A549 (cell line): ENCODE results near the gene PLEKHN1. TPM values are rescaled to one million over a fixed set of nuclear protein-coding genes. Genes with fewer than 3 reads are reported as not detected.

Experiments used
- ATAC-seq, 2 experiments: fragments of 200-7000 bp in 1 of 2; fragments of >200 bp in 1 of 2; cut with Nextera tagmentation in 1 of 2; cut with Tn5 transposase in 1 of 2; 3 replicates each; pipeline versions ENCODE4 v1.8.0 to v1.9.1; 2018 to 2020; ENCODE audit warnings: mild to moderate bottlenecking in 1 of 2, moderate library complexity in 1 of 2
- CTCF ChIA-PET: fragments of 300-600 bp; sonication (Branson Sonifier 250); formaldehyde crosslinking; extraction: SDS; loops from one replicate; lab custom pipeline; 2021; ENCODE audit warnings: antibody characterized with exemption, inconsistent platforms; lab: Yijun Ruan, JAX
- POLR2A ChIA-PET: fragments of 350-600 bp; formaldehyde crosslinking; extraction: SDS; loops from one replicate; lab custom pipeline; 2021; ENCODE audit warnings: antibody characterized with exemption, inconsistent platforms; lab: Yijun Ruan, JAX
- DNase-seq, 2 experiments: peaks; one replicate each; pipeline versions ENCODE4 v3.0.0 to v3.0.0-alpha.2; 2011 to 2016; ENCODE audit warnings: low read depth in 1 of 2, low spot score in 1 of 2
- FAIRE-seq: peaks from 2 replicates; lab custom pipeline; 2011; peaks lifted over from hg19 to GRCh38; lab: Jason Lieb, UNC
- H3K27ac ChIP-seq, 2 experiments: fragments of >200 bp; sonication (Bioruptor Twin); formaldehyde crosslinking; 3 replicates each; pipeline ENCODE4 v1.5.1; 2016 to 2017
- H3K4me1 ChIP-seq: fragments of >200 bp; sonication (Bioruptor Twin); formaldehyde crosslinking; 3 replicates; pipeline ENCODE4 v1.6.1; 2016
- H3K4me2 ChIP-seq: fragments of >200 bp; sonication (Bioruptor Twin); formaldehyde crosslinking; 3 replicates; pipeline ENCODE4 v1.6.1; 2016
- H3K4me3 ChIP-seq: fragments of >200 bp; sonication (Bioruptor Twin); formaldehyde crosslinking; 3 replicates; pipeline ENCODE4 v1.5.1; 2016
- H3K9me3 ChIP-seq: fragments of >200 bp; sonication (Bioruptor Twin); formaldehyde crosslinking; 3 replicates; pipeline ENCODE4 v1.6.1; 2016
- BHLHE40 ChIP-seq: IDR thresholded peaks from 2 replicates; pipeline ENCODE4 v1.6.1; 2012; ENCODE audit warnings: low read depth, low read length, inconsistent platforms
- CBX8 ChIP-seq: fragments of 200-600 bp; sonication (generic); IDR thresholded peaks from 2 replicates; pipeline ENCODE4 v1.6.1; 2016
- EHF ChIP-seq: fragments of 250-450 bp; sonication (Bioruptor Pico); IDR thresholded peaks from 2 replicates; pipeline ENCODE4 v1.5.0; 2020; ENCODE audit warnings: mild to moderate bottlenecking
- ESRRA ChIP-seq: fragments of 150-350 bp; IDR thresholded peaks from 2 replicates; pipeline ENCODE4 v1.6.1; 2014; ENCODE audit warnings: mild to moderate bottlenecking, low read length, borderline replicate concordance
- FOSB ChIP-seq: fragments of 250-450 bp; sonication (Bioruptor Pico); IDR thresholded peaks from 2 replicates; pipeline ENCODE4 v1.5.0; 2020; ENCODE audit warnings: mild to moderate bottlenecking, moderate library complexity
- FOSL2 ChIP-seq, 2 experiments: fragments of 450-650 bp in 1 of 2; fragments of >200 bp in 1 of 2; sonication (Bioruptor Twin) in 1 of 2; formaldehyde crosslinking; IDR thresholded peaks; 2 replicates each; pipeline versions ENCODE4 v1.5.0 to v1.6.1; 2016 to 2020; ENCODE audit warnings: mild to moderate bottlenecking in 1 of 2, moderate library complexity in 1 of 2
- HDAC2 ChIP-seq: fragments of 200-600 bp; sonication (generic); IDR thresholded peaks from 2 replicates; pipeline ENCODE4 v1.6.1; 2016
- HOXB13 ChIP-seq: fragments of 250-450 bp; sonication (Bioruptor Pico); IDR thresholded peaks from 2 replicates; pipeline ENCODE4 v1.5.0; 2020; ENCODE audit warnings: low read depth, mild to moderate bottlenecking, moderate library complexity
- HOXB5 ChIP-seq: fragments of 250-450 bp; sonication (Bioruptor Pico); IDR thresholded peaks from 2 replicates; pipeline ENCODE4 v1.5.0; 2020; ENCODE audit warnings: mild to moderate bottlenecking, moderate library complexity
- JUN ChIP-seq, 2 experiments: fragments of >200 bp; sonication (Bioruptor Twin); formaldehyde crosslinking; IDR thresholded peaks; 2 replicates in 1 of 2; 3 replicates in 1 of 2; pipeline ENCODE4 v1.6.1; 2016 to 2017
- KDM1A ChIP-seq: fragments of 200-600 bp; sonication (generic); IDR thresholded peaks from 2 replicates; pipeline ENCODE4 v1.6.1; 2016; ENCODE audit warnings: low read depth, mild to moderate bottlenecking
- PBX3 ChIP-seq: IDR thresholded peaks from 2 replicates; pipeline ENCODE4 v1.6.1; 2012
- POLR2AphosphoS2 ChIP-seq: conservative IDR thresholded peaks from 2 replicates; pipeline ENCODE4 v1.6.1; 2012; ENCODE audit warnings: low read length, improper control_type of control experiment, inconsistent platforms
- RFX5 ChIP-seq: fragments of 450-650 bp; IDR thresholded peaks from 2 replicates; pipeline ENCODE4 v1.7.1; 2014; ENCODE audit warnings: antibody characterized with exemption, mild to moderate bottlenecking, moderate library complexity
- TFCP2L1 ChIP-seq: fragments of 250-450 bp; sonication (Bioruptor Pico); IDR thresholded peaks from 2 replicates; pipeline ENCODE4 v1.5.0; 2021; ENCODE audit warnings: mild to moderate bottlenecking
- TP53 ChIP-seq: fragments of 250-450 bp; sonication (Bioruptor Pico); IDR thresholded peaks from 2 replicates; pipeline ENCODE4 v1.5.0; 2021; ENCODE audit warnings: mild to moderate bottlenecking, moderate library complexity
- ZC3H11A ChIP-seq: fragments of 450-650 bp; IDR thresholded peaks from 2 replicates; pipeline ENCODE4 v1.6.1; 2014; ENCODE audit warnings: antibody characterized with exemption, mild to moderate bottlenecking
- ZSCAN20 ChIP-seq: fragments of 250-450 bp; sonication (Bioruptor Pico); IDR thresholded peaks from 2 replicates; pipeline ENCODE4 v1.8.0; 2022; ENCODE audit warnings: mild to moderate bottlenecking, moderate library complexity
- WGBS: methylation state at CpG from one replicate; pipeline ENCODE4 v1.1.6; 2017; ENCODE audit errors: missing lambda C conversion rate; 5-methylcytosine and 5-hydroxymethylcytosine counted together
- polyA plus RNA-seq, 4 experiments: library from polyadenylated mRNA; depleted of rRNA in 3 of 4; stranded (reverse); fragments of >200 nt; fragmentation: RNase III in 1 of 4; extraction: RNeasy Plus Mini Kit Qiagen cat#74134 plus additional on column Dnase treatment in 1 of 4; gene quantifications; 2 replicates in 3 of 4; 3 replicates in 1 of 4; pipeline ENCODE4 v1.2.3, GENCODE V29; 2011 to 2017

The PLEKHN1 gene
- polyA plus RNA-seq, 2 of the 4 experiments (the other 2 are of a cell fraction) = 0.75 to 3.2 TPM

- TF ChIP-seq FOSB = no peak
- no peak for TF ChIP-seq KDM1A
- no peak for TF ChIP-seq ZSCAN20
- TF ChIP-seq, all 56 proteins: peak for 0
Observed at GRCh38 chr1:1003618-1004419, 37.5 kb downstream of the PLEKHN1 start (continued).

- 67% methylated on average over 4 of the region's 7 CpGs for WGBS
- no peak overlapping the region for H3K4me2 ChIP-seq
- no peaks in the 10 kb centered on the region for H3K9me3 ChIP-seq
- ATAC-seq (no peak), DNase-seq (no peak), FAIRE-seq (no peak)
- no peak overlapping the region for H3K27ac ChIP-seq
- ChIA-PET POLR2A (no interaction called here), CTCF (interaction anchor here (1.2 to 4.1 kb wide), 3 partner anchors 10 to 22 kb away, joined by 3 to 52 read pairs (median 52); partner anchors contain the start of genes ISG15 and PERM1)
- TF ChIP-seq EHF (CRISPR knock-in tag) (no peak), BHLHE40 (no peak), RFX5 (no peak)
- peaks cover 24% of the 10 kb centered on the region for H3K4me1 ChIP-seq
- H3K4me3 ChIP-seq = no peak overlapping the region
Observed at GRCh38 chr1:1004420-1004779, 38.1 kb downstream of the PLEKHN1 start.

- WGBS = 78% methylated on average over 15 of the region's 21 CpGs
Observed at GRCh38 chr1:1004780-1005697, 38.8 kb downstream of the PLEKHN1 start.

GRCh38 chr1:1005774-1006304, 39.6 kb downstream of the PLEKHN1 start:
- Histone ChIP-seq H3K4me3 (no peak overlapping the region), H3K4me1 (peaks cover 24% of the 10 kb centered on the region), H3K9me3 (no peaks in the 10 kb centered on the region), H3K4me2 (peak overlapping the region; percentile 51), H3K27ac (peak overlapping the region in 1 of 2 experiments; percentile 69; a peak in 3 of 6 replicates)
- ATAC-seq (no peak), FAIRE-seq (no peak), DNase-seq (no peak)
- no peak for TF ChIP-seq TFCP2L1 (CRISPR knock-in tag)
- TF ChIP-seq HDAC2 = no peak
- no peak for TF ChIP-seq HOXB5 (CRISPR knock-in tag)
- TF ChIP-seq JUN (IDR thresholded peaks at IDR 0.05) = no peak
- TF ChIP-seq RFX5 = no peak
- TF ChIP-seq POLR2AphosphoS2 = no peak
- TF ChIP-seq ESRRA = no peak
- TF ChIP-seq TP53 (CRISPR knock-in tag) = no peak
- no peak for TF ChIP-seq FOSL2 (IDR thresholded peaks at IDR 0.05)
- TF ChIP-seq FOSL2 (CRISPR knock-in tag; IDR thresholded peaks at IDR 0.05) = no peak
- no peak for TF ChIP-seq PBX3
- TF ChIP-seq KDM1A = no peak
- WGBS = 95% methylated on average over 8 of the region's 23 CpGs
- CTCF ChIA-PET = interaction anchor here (1.0 to 2.1 kb wide), 4 partner anchors 10 to 54 kb away, joined by 3 to 6 read pairs (median 4); no protein-coding TSS in a partner anchor
- POLR2A ChIA-PET = no interaction called here

More at GRCh38 chr1:1004780-1005697, 38.8 kb downstream of the PLEKHN1 start:
- ChIA-PET POLR2A (no interaction called here), CTCF (interaction anchor here (1.0 to 4.1 kb wide), 6 partner anchors 9 to 23 kb away, joined by 3 to 52 read pairs (median 6); partner anchors contain the start of genes ISG15 and PERM1)
- no peak for DNase-seq
- Histone ChIP-seq H3K4me2 (no peak overlapping the region), H3K4me3 (no peak overlapping the region), H3K27ac (peak overlapping the region in 1 of 2 experiments; percentile 43; a peak in 1 of 6 replicates), H3K9me3 (no peaks in the 10 kb centered on the region), H3K4me1 (peaks cover 24% of the 10 kb centered on the region)
- TF ChIP-seq KDM1A (no peak), ZC3H11A (no peak), CBX8 (no peak), HOXB13 (CRISPR knock-in tag) (no peak)
- no peak for ATAC-seq
- no peak for FAIRE-seq
